Thoracic aorta (tissue), 2 donors: ENCODE results near the gene TMEM114. TPM values are rescaled to one million over a fixed set of nuclear protein-coding genes. Genes with fewer than 3 reads are reported as not detected.

ENCODE experiments used
- ATAC-seq: fragments of 150-250 bp; one replicate; pipeline ENCODE4 v1.8.0; 2017; ENCODE audit warnings: low read depth; ENCODE audit not compliant: insufficient number of reproducible peaks, low FRiP score
- DNase-seq: peaks from one replicate; pipeline ENCODE4 v3.0.0-alpha.2; 2020; ENCODE audit warnings: low spot score
- H3K27ac ChIP-seq, 2 donors: fragments of 200-600 bp; sonication (generic); 1 replicate in 1 of 2; 2 replicates in 1 of 2; pipeline ENCODE4 v1.5.1; 2016; ENCODE audit warnings: mild to moderate bottlenecking in 2 of 2, moderate library complexity in 2 of 2
- H3K27me3 ChIP-seq: fragments of 200-600 bp; sonication (generic); replicated peaks from 2 replicates; pipeline ENCODE4 v1.6.0; 2016; ENCODE audit warnings: mild to moderate bottlenecking; ENCODE audit not compliant: insufficient read depth
- H3K36me3 ChIP-seq: fragments of 200-600 bp; sonication (generic); one replicate; pipeline ENCODE4 v1.5.1; 2016
- H3K4me1 ChIP-seq, 2 donors: fragments of 200-600 bp; sonication (generic); 1 replicate in 1 of 2; 2 replicates in 1 of 2; pipeline versions ENCODE4 v1.5.1 to v1.6.0; 2016; ENCODE audit warnings: low read depth in 2 of 2, mild to moderate bottlenecking in 1 of 2; ENCODE audit not compliant: control insufficient read depth in 1 of 2
- H3K4me3 ChIP-seq: fragments of 200-600 bp; sonication (generic); 2 replicates; pipeline ENCODE4 v1.5.1; 2016; ENCODE audit warnings: mild to moderate bottlenecking
- H3K9me3 ChIP-seq: fragments of 200-600 bp; sonication (generic); 2 replicates; pipeline ENCODE4 v1.5.1; 2016
- total RNA-seq, 2 donors: library from RNA; depleted of rRNA; stranded (reverse); fragments of >200 nt; gene quantifications; one replicate each; pipeline versions ENCODE4 v1.1.0 to v1.2.3, GENCODE V29; 2016
- TF ChIP-seq, protein P1 (sequence below): fragments of 200-600 bp; sonication (generic); IDR thresholded peaks from one replicate; pipeline ENCODE4 v1.5.1; 2019; ENCODE audit warnings: antibody characterized with exemption

Gene TMEM114
- total RNA-seq, 2 donors from 2014 or later = not detected

DNA sequence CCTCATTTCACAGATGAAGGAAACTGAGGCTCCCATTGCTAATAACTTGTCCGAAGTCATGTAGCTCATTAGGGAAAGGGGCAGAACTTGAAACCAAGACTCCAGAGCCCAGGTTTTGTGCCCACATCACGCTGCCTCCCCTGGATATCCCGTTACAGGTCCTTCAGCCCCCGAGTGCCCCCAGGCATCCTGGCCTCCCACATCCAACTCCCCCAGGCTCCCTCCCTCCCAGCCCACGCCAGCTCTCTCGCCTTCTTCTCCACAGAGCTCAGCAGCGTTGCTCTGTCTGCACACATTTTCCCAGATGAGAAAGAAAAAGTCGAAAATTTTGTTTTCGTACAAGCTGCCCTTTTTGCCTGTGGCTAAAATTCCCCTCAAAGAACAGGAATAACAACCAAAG, 16.9 kb upstream of the TMEM114 start:
- ATAC-seq (no peak), DNase-seq (no peak)
- Histone ChIP-seq H3K36me3 (no peaks in the 10 kb centered on the region), H3K27ac (no peak overlapping the region), H3K4me3 (no peak overlapping the region), H3K4me1 (no peaks in the 10 kb centered on the region), H3K27me3 (no peaks in the 10 kb centered on the region), H3K9me3 (no peaks in the 10 kb centered on the region)
- TF ChIP-seq, protein P1, sequence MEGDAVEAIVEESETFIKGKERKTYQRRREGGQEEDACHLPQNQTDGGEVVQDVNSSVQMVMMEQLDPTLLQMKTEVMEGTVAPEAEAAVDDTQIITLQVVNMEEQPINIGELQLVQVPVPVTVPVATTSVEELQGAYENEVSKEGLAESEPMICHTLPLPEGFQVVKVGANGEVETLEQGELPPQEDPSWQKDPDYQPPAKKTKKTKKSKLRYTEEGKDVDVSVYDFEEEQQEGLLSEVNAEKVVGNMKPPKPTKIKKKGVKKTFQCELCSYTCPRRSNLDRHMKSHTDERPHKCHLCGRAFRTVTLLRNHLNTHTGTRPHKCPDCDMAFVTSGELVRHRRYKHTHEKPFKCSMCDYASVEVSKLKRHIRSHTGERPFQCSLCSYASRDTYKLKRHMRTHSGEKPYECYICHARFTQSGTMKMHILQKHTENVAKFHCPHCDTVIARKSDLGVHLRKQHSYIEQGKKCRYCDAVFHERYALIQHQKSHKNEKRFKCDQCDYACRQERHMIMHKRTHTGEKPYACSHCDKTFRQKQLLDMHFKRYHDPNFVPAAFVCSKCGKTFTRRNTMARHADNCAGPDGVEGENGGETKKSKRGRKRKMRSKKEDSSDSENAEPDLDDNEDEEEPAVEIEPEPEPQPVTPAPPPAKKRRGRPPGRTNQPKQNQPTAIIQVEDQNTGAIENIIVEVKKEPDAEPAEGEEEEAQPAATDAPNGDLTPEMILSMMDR = no peak

DNA sequence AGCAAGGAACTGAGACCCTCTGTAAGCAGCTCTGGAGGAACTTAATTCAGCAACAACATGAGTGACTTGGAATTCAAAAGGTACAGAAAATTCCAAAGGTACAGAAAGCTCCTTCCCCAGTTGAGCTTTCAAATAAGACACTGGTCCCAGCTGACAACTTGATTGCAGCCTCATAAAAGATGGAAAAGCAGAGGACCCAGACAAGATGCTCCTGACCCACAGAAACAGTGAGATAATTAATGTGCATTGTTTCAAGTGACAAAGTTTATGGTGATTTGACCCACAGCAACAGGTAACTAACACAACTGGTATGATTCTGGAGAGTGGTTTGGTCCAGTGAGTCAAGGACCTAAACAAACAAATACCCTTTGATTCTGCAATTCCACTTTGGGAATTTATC, 15.2 kb upstream of the TMEM114 start:
- Histone ChIP-seq H3K4me1 (no peaks in the 10 kb centered on the region), H3K36me3 (no peaks in the 10 kb centered on the region), H3K27me3 (no peaks in the 10 kb centered on the region), H3K9me3 (no peaks in the 10 kb centered on the region), H3K27ac (no peak overlapping the region), H3K4me3 (no peak overlapping the region)
- ATAC-seq (no peak), DNase-seq (no peak)
- TF ChIP-seq, protein P1 = no peak

DNA sequence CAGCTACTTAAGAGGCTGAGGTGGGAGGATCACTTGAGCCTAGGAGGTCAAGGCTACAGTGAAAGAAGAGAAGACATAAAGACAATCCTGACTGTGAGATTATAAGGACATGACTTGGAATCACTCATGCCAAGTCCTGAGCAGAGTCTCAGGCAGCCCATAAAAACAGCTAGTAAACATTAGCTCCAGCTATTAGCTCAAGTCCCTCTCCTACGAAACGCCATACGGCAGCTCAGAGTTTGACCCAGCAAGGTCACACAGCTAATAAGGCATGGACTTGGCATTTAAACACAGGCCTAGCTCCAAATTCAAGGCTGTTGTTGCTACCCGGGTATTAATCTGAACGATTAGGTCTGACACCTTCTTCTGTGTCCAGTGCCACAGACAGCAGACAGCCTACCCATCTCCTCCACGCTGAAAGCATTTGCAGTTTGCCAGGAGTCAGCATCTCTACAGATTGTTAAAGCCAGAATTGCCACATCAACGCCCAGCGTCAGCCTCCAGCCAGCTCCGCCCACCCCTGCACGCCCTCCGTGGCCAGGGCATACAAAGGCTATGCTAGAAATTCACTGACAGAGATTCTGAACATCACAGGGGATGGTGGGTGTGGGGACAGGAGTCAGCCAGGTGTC, 9.9 kb upstream of the TMEM114 start:
- Histone ChIP-seq H3K36me3 (no peaks in the 10 kb centered on the region), H3K4me3 (no peak overlapping the region), H3K4me1 (no peaks in the 10 kb centered on the region), H3K9me3 (peaks cover 6% of the 10 kb centered on the region), H3K27me3 (no peaks in the 10 kb centered on the region), H3K27ac (no peak overlapping the region)
- TF ChIP-seq, protein P1 = no peak
- ATAC-seq (no peak), DNase-seq (no peak)

DNA sequence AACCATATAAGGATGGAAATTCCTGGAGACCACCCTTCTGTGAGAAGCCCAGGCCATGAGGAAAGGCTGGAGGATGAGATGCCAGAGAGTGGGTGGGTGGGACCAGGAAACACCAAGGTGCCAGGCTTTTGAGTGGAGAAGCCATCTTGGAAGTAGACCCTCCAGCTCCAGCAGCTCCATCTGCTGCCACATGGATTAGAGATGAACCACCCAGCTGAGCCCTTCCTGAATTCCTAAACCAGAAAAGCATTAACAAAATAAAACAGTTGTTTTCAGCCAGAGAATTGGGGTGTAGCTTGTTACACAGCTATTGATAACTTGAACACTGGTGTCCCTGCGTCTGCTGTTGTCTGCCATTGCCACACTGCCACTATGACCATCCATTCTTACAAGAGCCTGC, 6.3 kb upstream of the TMEM114 start:
- TF ChIP-seq, protein P1 = no peak
- no peak for DNase-seq

DNA sequence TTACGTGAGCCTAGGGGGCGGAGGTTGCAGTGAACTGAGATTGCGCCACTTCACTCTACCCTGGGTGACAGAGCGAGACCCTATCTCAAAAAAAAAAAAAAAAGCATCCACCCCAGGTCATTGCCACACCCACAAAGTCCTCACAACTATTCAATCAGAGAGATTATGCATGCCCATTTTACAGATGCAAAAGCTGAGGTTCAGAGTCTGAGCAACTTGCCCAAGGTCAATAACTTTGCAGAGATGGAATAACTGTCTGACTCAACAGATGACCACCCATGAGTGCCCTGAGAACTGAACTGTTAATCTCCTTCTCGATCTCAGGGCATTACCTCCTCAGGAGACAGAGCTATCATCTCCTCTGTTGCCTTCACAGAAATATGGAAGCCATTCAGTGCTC, 5.5 kb upstream of the TMEM114 start:
- Histone ChIP-seq H3K4me3 (no peak overlapping the region), H3K27ac (no peak overlapping the region), H3K4me1 (no peaks in the 10 kb centered on the region), H3K9me3 (peaks cover 6% of the 10 kb centered on the region), H3K36me3 (no peaks in the 10 kb centered on the region), H3K27me3 (peaks cover under 1% of the 10 kb centered on the region)
- ATAC-seq (no peak), DNase-seq (no peak)
- TF ChIP-seq, protein P1 = no peak

More for the DNA sequence above, 6.3 kb upstream of the TMEM114 start:
- Histone ChIP-seq H3K4me1 (no peaks in the 10 kb centered on the region), H3K27ac (no peak overlapping the region), H3K36me3 (no peaks in the 10 kb centered on the region), H3K27me3 (no peaks in the 10 kb centered on the region), H3K4me3 (no peak overlapping the region), H3K9me3 (peaks cover 6% of the 10 kb centered on the region)
- ATAC-seq = no peak
